ENCODE results near the gene SLC40A1. TPM values are rescaled to one million over a fixed set of nuclear protein-coding genes. Genes with fewer than 3 reads are reported as not detected.
A peak's percentile ranks its signal among the peaks of the same experiment; 100 is the strongest.

Gene SLC40A1
- total and polyA plus RNA-seq, 2 of the 13 experiments (the other 11 are each of a cell fraction or from before 2014, with no cell fraction given) = 10.6 to 24.9 TPM

DNA sequence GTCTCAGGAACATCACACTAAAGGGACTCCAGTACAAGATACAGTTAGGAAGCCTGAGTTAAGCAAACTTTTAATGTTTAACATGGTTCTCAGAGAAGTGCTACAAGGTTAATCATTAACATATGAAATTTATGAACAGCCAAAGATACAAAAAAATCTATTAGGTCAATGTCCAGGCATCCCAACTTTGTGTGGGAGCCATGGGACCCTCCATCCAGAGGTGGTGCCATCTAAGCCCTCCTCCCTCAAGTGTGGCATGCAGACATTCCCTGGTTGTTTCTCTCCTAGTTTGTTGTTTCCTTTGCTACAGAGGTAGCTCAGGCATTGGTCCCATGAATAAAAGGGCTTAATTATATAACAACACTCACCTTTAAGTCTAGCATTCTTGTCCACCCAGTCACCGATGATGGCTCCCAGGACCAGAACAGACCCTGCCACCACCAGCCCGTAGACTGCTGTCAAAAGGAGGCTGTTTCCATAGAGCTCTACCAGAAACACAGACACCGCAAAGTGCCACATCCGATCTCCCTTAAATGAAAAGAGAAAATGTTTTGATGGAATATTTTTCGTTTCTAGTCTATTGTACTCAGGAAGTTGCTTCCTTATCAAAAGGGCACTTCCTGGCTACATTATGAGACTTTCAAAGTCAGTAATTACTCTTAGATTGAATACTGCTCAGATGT lies 5.7 kb downstream of the SLC40A1 start (continued):
- TF ChIP-seq, protein P1, sequence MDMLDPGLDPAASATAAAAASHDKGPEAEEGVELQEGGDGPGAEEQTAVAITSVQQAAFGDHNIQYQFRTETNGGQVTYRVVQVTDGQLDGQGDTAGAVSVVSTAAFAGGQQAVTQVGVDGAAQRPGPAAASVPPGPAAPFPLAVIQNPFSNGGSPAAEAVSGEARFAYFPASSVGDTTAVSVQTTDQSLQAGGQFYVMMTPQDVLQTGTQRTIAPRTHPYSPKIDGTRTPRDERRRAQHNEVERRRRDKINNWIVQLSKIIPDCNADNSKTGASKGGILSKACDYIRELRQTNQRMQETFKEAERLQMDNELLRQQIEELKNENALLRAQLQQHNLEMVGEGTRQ (IDR thresholded peaks at IDR 0.05; ENCODE audit: low read depth, low read length) = no peak
- TF ChIP-seq, protein P1 (CRISPR knock-in tag; IDR thresholded peaks at IDR 0.05; ENCODE audit: borderline replicate concordance) = no peak
- no peak for TF ChIP-seq ZNF160 (CRISPR knock-in tag; IDR thresholded peaks at IDR 0.05)
- no peak for TF ChIP-seq NFIB (CRISPR knock-in tag; IDR thresholded peaks at IDR 0.05; ENCODE audit: borderline replicate concordance)
- TF ChIP-seq KDM1A (CRISPR knock-in tag; IDR thresholded peaks at IDR 0.05) = no peak
- TF ChIP-seq HDAC2 (CRISPR knock-in tag; IDR thresholded peaks at IDR 0.05) = no peak
- TF ChIP-seq ZNF614 (CRISPR knock-in tag; IDR thresholded peaks at IDR 0.05; ENCODE audit: borderline replicate concordance) = peak; percentile 15; the same call in 1 of the 2 replicates
- TF ChIP-seq ZNF432 (CRISPR knock-in tag; IDR thresholded peaks at IDR 0.05; ENCODE audit: borderline replicate concordance) = no peak
- TF ChIP-seq, protein P2, sequence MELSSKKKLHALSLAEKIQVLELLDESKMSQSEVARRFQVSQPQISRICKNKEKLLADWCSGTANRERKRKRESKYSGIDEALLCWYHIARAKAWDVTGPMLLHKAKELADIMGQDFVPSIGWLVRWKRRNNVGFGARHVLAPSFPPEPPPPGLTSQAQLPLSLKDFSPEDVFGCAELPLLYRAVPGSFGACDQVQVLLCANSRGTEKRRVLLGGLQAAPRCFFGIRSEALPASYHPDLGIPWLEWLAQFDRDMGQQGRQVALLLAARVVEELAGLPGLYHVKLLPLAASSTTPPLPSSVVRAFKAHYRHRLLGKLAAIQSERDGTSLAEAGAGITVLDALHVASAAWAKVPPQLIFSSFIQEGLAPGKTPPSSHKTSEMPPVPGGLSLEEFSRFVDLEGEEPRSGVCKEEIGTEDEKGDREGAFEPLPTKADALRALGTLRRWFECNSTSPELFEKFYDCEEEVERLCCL (CRISPR knock-in tag; IDR thresholded peaks at IDR 0.05; ENCODE audit: borderline replicate concordance) = no peak
- TF ChIP-seq KDM5A (IDR thresholded peaks at IDR 0.05; ENCODE audit: borderline replicate concordance, low read length) = no peak
- no peak for TF ChIP-seq ARNTL (CRISPR knock-in tag; IDR thresholded peaks at IDR 0.05)
- no peak for TF ChIP-seq SNAI1 (CRISPR knock-in tag; IDR thresholded peaks at IDR 0.05; ENCODE audit: borderline replicate concordance)
- TF ChIP-seq CC2D1A (CRISPR knock-in tag; IDR thresholded peaks at IDR 0.05) = no peak
- no peak for TF ChIP-seq ZC3H13 (CRISPR knock-in tag; IDR thresholded peaks at IDR 0.05)
- peak; percentile 52; the same call in 1 of the 2 replicates for TF ChIP-seq POGZ (CRISPR knock-in tag; IDR thresholded peaks at IDR 0.05)
- TF ChIP-seq, protein P3, sequence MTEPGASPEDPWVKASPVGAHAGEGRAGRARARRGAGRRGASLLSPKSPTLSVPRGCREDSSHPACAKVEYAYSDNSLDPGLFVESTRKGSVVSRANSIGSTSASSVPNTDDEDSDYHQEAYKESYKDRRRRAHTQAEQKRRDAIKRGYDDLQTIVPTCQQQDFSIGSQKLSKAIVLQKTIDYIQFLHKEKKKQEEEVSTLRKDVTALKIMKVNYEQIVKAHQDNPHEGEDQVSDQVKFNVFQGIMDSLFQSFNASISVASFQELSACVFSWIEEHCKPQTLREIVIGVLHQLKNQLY (CRISPR knock-in tag; IDR thresholded peaks at IDR 0.05) = no peak
- TF ChIP-seq ZFP37 (CRISPR knock-in tag; IDR thresholded peaks at IDR 0.05; ENCODE audit: borderline replicate concordance) = no peak
- no peak for TF ChIP-seq SRSF9 (IDR thresholded peaks at IDR 0.05; ENCODE audit: borderline replicate concordance, insufficient read depth, low read depth, low read length, poor library complexity, severe bottlenecking)
- no peak for TF ChIP-seq ZNF207 (IDR thresholded peaks at IDR 0.05; ENCODE audit: borderline replicate concordance)
- no peak for TF ChIP-seq ZNF720 (CRISPR knock-in tag; IDR thresholded peaks at IDR 0.05)
- TF ChIP-seq GATA4 (IDR thresholded peaks at IDR 0.05; ENCODE audit: borderline replicate concordance, low read depth) = no peak
- no peak for TF ChIP-seq KAT7 (CRISPR knock-in tag; IDR thresholded peaks at IDR 0.05; ENCODE audit: borderline replicate concordance)
- TF ChIP-seq ZNF709 (CRISPR knock-in tag; IDR thresholded peaks at IDR 0.05) = no peak
- no peak for TF ChIP-seq PRPF4 (IDR thresholded peaks at IDR 0.05; ENCODE audit: low read depth, low read length, poor library complexity, severe bottlenecking)
- no peak for TF ChIP-seq SIX1 (CRISPR knock-in tag; IDR thresholded peaks at IDR 0.05; ENCODE audit: borderline replicate concordance)
